HG03432 (cell line): ENCODE results near the gene CHAD.
"Not testable (repeated sequence)": the region's sequence is repeated elsewhere in the genome, so short reads cannot be mapped to it uniquely, and the experiment has no call there.

Experiments used
- ATAC-seq: cut with Tn5 transposase; IDR thresholded peaks from one replicate; pipeline ENCODE4 v1.9.1; 2021; ENCODE audit warnings: mild to moderate bottlenecking, moderate library complexity; ENCODE audit not compliant: unreplicated experiment

Gene CHAD

GRCh38 chr17:50475362-50475761 is 6.7 kb upstream of the CHAD start:
- no peak for ATAC-seq

GRCh38 chr17:50474523-50474922 is 5.8 kb upstream of the CHAD start:
- ATAC-seq, result no peak

- ATAC-seq, result no peak
Measured at GRCh38 chr17:50473901-50474300, 5.2 kb upstream of the CHAD start.

- not testable (repeated sequence) for ATAC-seq
Measured at GRCh38 chr17:50472761-50473161, 4.1 kb upstream of the CHAD start.

GRCh38 chr17:50472286-50472685 is 3.6 kb upstream of the CHAD start:
- ATAC-seq, result no peak

- no peak for ATAC-seq
Measured at GRCh38 chr17:50471009-50471905, 2.6 kb upstream of the CHAD start.

GRCh38 chr17:50470426-50470825 is 1.7 kb upstream of the CHAD start:
- ATAC-seq, result no peak

GRCh38 chr17:50469671-50470305 is 1.1 kb upstream of the CHAD start:
- no peak for ATAC-seq

- ATAC-seq, result no peak
Measured at GRCh38 chr17:50469208-50469605, 527 bp upstream of the CHAD start.

GRCh38 chr17:50467855-50468303 is 801 bp downstream of the CHAD start:
- ATAC-seq, result no peak

- no peak for ATAC-seq
Measured at GRCh38 chr17:50467114-50467854, 1.4 kb downstream of the CHAD start.

- ATAC-seq, result no peak
Measured at GRCh38 chr17:50466371-50467113, 2.1 kb downstream of the CHAD start.

GRCh38 chr17:50465635-50466034 is 3.0 kb downstream of the CHAD start:
- ATAC-seq, result no peak

GRCh38 chr17:50465171-50465570 is 3.5 kb downstream of the CHAD start:
- ATAC-seq, result no peak

GRCh38 chr17:50464736-50465135 is 3.9 kb downstream of the CHAD start:
- no peak for ATAC-seq

- ATAC-seq, result no peak
Measured at GRCh38 chr17:50464121-50464520, 4.6 kb downstream of the CHAD start.

- ATAC-seq, result no peak
Measured at GRCh38 chr17:50462446-50462845, 6.2 kb downstream of the CHAD start.

- ATAC-seq, result no peak
Measured at GRCh38 chr17:50461550-50462132, 7.0 kb downstream of the CHAD start.

- ATAC-seq, result no peak
Measured at GRCh38 chr17:50460831-50461526, 7.7 kb downstream of the CHAD start.

- ATAC-seq, result no peak
Measured at GRCh38 chr17:50459756-50460155, 8.9 kb downstream of the CHAD start.
